GM19025 (cell line): Measurements from ENCODE around the gene TRAF3.
"Not testable (repeated sequence)": the region's sequence is repeated elsewhere in the genome, so short reads cannot be mapped to it uniquely, and the experiment has no call there.

Experiments used
- ATAC-seq: cut with Tn5 transposase; IDR thresholded peaks from one replicate; pipeline ENCODE4 v1.9.1; 2021; ENCODE audit warnings: mild to moderate bottlenecking, low read depth, moderate library complexity; ENCODE audit not compliant: unreplicated experiment

Gene TRAF3

DNA sequence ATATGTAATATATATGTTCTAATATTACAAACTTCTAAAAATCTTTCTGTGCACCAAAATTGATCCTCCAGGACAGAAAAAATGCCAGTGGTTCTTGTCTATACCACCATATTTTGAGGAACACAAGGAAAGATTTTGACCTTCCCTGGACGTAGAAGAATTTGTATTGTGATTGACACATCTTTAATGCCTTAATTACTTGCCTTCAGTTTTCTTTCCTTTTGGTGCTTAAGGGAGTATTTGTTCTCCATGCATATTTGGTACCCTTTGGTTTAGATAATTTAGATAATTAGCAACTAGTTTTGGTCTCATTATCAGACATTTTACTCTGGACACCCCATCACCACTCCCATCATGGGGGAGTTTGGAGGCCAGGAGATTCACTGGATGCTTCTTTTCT lies 27.6 kb downstream of the TRAF3 start:
- ATAC-seq: no peak

DNA sequence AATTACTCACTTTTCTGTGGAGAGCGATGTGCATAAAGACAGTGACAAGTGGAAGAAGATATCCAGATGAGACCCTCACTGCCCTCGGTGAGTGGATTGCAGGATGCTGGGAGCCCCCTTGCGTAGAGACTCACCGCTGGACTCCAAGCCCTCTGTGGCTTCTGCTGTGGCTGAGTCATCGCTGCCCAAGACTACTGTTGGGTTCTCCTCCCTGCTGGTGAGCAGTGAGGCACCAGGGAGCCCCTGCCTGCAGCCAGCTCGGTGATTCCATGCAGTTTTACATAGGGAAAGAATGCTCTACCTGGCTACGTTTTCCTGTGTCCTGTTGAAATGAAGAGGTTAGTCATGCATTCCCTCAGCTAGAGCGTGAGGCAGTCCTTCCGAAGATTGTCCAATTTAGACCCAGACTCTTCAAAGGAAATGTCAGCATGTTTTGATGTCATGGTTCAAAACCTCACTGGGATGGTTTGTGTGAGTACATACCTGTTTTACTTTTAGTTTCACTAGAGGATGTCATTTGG lies 28.2 kb downstream of the TRAF3 start:
- ATAC-seq: no peak

DNA sequence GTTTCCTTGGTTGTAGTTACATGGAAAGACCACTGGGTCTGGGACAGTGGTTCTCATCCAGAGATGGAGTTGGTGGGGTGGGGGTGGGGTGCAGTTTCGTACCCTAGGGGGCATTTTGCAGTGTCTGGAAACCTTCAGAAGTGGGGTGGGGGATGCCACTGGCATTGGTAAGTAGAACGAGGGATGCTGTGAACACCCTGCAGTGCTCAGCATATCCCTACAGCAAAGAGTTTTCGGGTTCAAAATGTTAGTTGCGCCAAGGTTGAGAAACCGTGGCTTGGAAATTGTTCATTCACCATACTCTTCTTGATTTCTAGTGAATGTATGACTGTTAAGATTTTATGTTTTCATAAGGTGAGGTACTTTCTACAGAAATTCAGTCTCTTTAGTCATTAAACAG lies 28.7 kb downstream of the TRAF3 start:
- ATAC-seq: no peak

DNA sequence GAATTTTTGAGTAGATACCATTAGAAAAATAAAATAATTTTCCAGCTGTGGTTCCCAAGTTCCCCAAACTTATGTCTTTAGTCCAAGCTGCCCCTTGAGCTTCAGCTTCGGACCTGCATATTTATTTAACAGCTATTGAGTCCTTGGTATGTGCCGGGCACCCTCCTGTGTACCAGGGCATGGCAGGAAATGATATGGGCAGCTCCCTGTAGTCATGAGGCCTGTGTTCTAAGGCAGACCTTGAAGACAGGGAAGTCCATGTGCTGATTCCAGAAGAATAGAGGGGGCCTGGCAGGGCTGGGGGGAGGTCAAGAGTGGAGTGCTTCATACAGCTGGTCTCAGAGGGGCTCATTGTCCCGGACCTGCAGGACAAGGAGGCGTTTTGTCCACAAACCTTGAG lies 29.2 kb downstream of the TRAF3 start:
- no peak for ATAC-seq

DNA sequence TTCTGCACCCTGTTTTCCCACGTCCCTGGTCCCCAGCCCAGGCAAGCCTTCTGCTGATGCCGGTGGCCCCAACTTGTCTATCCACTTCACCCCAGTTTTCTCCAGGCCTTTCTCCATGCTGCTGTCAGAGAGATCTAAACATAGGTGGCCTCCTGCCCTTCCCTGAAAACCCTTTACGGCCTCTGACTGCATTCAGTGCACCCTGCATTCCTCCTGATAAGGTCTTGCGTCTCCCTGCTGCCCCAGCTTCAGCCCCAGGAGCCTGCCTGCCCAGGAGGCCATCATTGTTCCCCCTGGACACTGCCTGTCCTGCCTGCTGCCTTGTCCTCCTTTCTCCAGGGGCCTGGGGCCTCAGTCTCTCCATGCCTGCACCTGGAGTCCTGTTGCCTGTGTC lies 29.8 kb downstream of the TRAF3 start:
- no peak for ATAC-seq

DNA sequence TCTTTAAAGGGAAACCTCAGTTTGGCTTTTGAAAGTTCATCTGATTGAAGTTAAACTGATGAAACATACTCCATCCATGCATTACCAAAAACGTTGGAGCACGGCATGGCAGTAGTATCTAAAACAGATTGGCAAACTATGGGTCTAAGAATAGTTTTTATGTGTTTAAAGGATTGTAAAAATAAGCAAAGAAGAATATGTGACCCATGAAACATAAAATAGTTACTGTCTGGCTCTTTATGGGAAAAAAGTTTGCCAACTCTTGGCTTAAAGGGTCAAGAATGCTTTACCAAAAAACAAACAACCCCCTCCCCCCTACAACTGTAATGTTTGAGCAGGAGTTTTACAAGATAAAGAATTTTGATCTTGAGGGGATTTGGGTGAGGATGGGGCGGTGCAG lies 32.6 kb downstream of the TRAF3 start:
- ATAC-seq: no peak

DNA sequence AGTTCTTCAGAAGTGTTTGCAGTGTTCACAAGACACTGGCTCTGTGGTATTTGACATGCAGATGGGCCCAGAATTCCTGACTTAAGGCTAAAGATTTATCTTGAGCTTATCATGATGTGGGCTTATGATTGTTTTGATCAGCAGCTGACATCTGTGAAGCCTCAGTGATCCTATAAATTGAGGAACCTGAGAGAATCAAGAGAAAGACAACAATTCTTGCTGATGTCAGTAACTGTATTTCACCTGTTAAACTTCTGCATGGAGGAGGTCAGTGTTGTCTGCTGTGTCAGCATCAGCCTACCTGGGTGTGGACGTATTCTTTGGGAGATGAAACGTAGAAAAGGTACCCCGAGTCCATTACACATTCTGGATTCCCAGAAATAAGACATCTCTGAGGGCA lies 33.3 kb downstream of the TRAF3 start:
- ATAC-seq: no peak

DNA sequence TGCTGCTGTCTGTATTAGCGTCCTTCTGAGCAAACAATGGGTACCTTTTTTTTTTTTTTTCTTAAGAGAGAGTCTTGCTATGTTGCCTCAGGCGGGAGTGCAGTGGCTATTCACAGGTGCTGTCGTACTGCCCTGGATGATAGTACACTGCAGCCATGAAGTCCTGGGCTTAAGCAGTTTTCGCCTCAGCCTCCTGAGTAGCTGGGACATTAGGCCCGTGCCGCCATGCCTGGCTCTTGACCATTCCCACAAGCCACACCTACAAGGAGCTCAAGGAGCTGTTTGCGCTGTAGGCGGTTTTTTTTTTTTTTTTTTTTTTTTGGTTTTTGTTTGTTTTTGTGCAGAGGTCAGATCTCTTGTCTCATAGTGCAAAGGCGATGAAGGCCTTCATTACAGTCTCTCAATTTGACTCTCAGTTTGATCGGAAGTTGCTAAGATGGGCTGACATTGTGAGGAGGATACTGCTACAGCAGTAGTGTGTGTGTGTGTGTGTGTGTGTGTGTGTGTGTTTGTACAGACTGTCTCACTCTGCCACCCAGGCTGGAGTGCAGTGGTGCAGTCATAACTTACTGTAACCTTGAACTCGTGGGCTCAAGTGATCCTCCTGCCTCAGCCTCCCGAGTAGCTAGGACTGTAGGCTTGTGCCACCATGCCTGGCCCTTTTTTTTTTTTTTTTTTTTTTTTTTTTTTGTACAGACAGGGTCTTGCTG lies 34.2 kb downstream of the TRAF3 start:
- ATAC-seq: no peak

DNA sequence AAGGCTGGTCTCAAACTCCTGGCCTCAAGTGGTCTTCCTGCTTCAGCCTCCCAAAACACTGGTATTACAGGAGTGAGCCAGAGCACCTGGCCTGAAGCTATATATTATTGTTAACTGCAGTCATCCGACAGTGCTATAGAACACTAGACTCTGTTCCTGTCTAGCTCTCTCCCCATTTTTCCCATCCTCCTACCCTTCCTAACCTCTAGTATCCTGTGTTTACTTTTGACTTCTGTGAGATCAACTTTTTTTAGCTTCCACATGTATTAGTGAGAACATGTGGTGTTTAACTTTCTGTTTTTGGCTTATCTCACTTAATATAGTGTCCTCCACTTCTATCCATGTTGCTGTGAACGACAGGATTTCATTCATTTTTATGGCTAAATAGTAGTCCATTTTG lies 34.7 kb downstream of the TRAF3 start:
- ATAC-seq: no peak

DNA sequence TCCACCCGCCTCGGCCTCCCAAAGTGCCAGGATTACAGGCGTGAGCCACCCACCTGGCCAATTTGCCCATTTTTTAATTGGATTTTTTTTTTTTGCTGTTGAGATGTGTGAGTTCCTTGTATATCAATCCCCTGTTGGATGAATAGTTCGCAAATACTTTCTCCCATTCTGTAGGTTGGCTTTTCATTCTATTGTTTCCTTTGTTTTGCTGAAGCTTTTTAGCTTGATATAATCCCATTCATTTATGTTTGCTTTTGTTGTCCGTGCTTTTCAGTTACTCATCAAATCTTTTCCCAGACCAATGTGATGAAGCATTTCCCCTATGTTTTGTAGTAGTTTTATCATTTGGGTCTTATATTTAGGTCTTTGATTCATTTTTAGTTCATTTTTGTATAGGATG lies 36.4 kb downstream of the TRAF3 start:
- no peak for ATAC-seq

DNA sequence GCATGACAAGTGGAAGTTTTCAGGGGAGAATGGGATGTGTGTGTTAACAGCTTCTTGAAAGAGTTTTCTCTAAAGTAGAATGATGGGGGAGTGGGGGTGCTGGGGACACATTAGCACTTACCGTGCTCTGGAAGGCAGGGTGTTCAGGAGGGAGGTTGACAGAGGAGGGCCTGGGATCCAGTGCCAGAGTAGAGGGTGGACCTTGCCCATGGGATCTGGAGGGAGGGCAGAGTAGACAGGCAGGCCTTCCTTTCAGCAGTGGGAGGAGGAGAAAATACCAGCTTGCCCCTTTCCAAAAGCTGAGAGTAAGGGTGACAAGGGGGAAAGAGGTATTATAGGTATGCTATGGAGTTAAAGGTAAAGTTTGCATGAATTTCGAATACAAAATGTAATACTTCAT lies 40.1 kb downstream of the TRAF3 start:
- no peak for ATAC-seq

DNA sequence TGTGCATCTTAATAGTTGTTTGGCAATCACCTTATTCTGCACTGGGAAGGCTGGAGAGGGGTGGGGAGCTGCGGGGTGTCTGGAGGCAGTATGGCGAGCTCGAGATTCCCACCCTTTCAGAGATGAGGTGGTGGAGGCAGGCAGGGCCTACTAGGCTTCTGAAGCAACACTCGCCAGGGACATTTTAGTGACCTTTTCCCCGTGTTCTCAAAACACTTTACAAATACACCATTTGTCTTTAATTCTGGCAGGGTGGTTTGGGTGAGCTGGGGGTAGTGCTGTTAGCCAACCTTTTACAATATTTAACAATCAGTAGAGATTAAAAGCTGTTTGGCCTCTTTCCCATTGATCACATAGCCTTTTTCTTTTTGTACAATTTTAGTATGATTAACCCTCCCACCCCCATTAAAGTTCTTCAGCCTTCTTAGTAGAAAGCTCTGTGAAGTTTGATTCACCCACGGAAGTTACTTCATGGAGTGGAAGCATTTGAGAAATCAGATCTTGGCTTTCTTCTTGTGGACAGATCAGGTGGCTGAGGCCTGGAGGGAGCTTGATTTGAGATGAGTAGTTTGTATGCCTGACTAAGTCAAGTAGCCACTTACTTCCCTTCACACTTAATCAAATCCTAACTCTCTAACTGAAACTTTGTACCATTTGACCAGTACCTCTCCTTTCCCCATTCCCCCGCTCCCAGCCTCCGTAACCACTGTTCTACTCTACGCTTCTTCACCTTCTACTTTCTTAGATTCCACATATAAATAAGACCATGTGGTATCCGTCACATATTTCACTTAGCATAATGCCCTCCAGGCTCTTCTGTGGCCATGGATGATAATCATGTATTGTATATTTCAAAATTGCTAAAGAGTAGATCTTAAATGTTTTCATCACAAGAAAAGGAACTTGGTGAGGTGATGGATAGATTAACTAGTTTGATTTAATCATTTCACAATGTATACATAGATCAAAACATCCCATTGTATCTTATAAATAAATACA lies 41.0 kb downstream of the TRAF3 start:
- no peak for ATAC-seq

DNA sequence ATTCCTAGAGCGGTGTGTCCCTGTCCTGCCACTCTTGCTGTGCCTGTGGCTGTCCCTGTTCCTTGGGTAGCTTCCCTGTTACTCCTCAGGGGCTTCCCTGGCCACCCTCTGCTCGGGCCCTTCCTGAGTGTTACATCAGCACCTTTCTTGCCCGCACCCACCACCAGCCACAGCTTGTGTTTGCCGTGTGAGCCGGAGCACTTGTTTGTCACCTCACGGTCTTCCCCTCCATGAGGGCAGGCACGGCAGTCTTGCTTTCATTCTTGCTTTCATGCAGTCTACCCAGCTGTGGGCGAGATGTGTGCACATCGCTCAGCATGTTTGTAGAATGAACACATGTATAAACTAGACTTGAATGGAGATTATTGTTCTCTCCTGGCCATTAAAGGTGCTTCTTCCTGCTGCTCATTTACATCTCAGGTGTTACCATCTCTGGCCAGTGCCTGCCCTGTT lies 42.0 kb downstream of the TRAF3 start:
- peak; percentile 82 for ATAC-seq

DNA sequence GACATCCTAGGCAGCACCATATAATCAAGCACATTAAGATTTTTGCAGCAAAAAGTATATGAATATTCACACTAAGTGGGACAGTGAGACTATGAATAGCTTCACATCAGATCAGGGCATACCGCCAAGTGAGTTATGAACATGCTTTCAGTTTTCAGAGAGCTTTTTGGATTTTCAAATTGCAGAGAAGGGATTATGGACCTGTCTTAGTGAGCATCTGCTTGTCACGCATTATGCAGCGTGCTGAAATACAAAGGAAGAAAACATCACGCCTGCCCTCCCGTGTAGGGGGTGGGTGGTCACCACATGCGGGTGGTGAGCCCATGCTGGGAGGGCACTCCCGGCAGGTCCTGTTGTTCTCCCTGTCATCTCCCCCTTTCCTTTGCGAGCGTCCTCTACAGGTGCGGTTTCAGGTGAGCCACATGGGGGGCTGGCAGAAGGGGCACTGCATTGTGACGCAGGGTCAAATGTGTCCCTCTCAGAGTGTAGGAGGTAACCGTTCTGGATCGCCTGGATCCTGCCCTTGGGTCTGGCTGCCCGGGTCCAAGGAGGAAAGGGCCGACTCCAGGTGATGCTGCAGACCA lies 42.6 kb downstream of the TRAF3 start:
- peak; percentile 10 for ATAC-seq

DNA sequence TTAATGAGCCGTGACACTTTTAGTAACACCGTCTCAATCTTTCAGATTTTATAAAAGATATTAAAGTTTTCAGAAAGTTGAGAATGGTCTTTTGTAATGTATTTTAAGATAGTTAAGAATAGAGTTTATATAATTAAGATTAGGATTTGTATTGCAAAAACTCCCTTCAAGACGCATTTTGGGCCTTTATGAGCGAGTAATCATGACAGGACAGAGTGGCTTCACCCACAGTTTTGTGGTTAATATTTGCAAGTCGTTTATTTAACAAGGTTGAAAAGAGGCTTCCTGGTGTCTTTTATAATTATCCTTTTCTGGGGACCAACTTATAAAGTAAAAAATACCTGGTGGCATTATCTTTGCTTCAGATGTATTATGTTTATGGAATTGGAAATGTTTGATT lies 44.0 kb downstream of the TRAF3 start:
- no peak for ATAC-seq

DNA sequence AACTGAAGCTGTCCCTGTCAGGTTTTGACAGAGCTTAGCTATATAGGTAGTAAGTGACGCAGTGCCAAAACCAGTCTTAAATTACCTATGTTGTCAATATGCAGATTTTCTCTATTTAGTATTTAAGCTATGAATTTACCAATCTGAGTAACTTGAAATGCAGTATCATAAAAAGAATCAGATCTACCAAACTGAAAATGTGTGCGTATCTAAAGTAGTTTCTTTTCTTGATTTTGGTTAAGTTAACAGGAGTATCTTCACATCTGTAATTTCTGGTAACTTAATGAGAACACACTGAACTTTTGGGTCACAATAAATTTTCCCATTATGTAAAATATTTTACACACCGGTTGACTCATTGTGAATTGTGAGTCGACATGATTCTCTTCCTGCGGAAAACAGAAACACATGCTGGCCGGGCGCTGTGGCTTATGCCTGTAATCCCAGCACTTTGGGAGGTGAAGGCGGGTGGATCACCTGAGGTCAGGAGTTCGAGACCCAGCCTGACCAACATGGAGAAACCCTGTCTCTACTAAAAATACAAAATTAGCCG lies 45.1 kb downstream of the TRAF3 start:
- no peak for ATAC-seq

DNA sequence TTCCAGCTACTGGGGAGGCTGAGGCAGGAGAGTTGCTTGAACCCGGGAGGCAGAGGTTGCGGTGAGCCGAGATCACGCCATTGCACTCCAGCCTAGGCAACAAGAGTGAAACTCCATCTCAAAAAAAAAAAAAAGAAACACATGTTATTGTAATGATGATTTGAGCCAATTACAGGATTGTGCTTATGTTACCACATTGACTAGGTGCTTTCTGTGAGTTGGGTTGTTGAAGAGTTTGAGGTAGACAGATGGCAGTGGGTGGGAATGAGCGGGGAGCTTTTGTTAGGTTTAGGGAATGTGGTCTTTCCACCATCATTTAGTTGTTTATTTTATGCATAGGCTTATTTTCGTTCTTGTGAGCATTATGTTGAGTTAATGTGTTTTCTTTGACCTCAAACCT lies 45.6 kb downstream of the TRAF3 start:
- not testable (repeated sequence) for ATAC-seq

DNA sequence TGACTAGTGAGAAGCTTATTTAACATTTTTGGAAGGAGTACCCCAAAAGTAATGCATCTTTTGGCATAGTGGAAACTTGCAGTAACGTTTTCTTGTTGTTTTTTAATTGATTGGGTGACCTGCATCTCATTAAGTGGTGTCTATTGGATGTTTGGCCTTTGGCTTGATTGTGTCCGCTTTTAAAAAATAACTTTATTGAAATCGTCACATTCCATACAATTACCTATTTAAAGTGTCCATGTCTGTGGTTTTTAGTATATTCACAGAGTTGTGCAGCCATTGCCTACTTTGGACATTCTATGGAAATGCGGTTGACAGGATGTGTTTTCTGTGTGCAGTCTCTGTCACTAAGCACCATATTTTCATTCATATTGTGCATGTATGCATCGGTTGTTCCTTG lies 46.3 kb downstream of the TRAF3 start:
- ATAC-seq: no peak

DNA sequence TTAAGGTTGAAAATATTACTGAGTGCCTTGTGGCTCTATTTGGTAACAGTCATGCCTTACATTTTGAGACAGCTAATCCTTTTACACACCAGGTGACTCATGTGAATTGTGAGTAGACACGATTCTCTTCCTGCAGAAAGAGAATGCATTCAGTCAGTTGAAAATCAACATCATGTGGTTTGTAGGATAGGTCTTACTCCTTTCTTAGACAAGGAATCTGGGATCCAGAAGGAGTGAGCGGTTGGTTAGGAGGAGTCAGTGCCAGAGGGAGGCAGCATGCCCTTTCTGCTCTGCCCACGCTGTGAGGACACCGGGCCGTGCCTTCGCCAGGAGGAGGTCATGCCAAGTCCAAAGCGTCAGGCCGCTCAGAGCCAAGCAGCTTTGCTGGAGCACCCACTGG lies 47.6 kb downstream of the TRAF3 start:
- ATAC-seq: no peak

DNA sequence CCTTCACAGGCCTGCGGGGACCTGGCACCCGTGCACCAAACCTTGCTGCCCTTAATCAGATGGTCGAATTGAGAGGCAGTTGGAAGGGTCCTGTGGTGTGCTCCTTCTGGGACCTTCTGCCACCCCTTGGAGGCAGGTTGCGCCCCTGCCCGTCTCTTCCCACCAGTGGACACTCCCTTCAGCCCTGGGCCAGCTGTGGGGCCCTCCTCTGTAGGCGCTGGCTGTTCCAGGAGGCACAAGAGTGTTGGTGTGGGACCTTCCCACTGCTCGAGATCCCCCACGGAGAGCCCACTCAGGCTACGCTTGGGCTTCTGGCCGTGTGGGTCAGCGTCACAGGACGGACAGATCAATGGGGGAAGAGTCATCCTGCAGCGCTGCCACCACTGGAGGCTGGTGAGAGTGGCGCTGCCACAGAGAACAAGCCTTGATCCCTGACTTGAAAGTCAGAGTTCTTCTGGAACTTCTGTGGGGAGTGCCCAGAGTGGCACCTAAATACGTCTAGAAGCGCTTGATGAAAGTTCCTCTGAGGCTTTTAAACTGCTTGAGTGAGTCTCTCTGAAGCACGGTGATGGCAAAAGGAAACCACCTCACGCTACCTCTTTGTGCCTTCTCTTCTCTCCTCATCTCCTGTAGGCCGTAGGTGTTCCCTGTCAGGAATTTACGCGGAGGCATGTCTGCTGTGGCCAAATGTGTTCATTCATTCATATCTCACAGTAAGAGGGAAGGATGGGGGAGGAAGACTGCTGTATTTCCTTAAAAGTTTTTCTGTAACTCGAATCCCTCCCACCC lies 48.3 kb downstream of the TRAF3 start:
- ATAC-seq: no peak
